SIG-M5 treated with dmso at 0.1 percent for 504 hours (cell line): ENCODE data around the gene PAAF1.
A peak's percentile ranks its signal among the peaks of the same experiment; 100 is the strongest.

Source experiments
- DNase-seq: peaks from one replicate; lab custom pipeline; 2025; ENCODE audit not compliant: unreplicated experiment; lab: John Stamatoyannopoulos, UW

The PAAF1 gene

GRCh38 chr11:73876424-73877310 is at the start of gene PAAF1, which contains the start of gene COA4:
Gene PAAF1, plus strand, starts transcription at chr11:73876999. Its CDS starts 23 bp downstream, at chr11:73877022.
Gene COA4, minus strand, starts transcription at chr11:73876846. Its CDS starts 3,468 bp downstream, at chr11:73873378.
- DNase-seq, result peak; percentile 97

GRCh38 chr11:73830261-73830660 is 46.5 kb upstream of the PAAF1 start:
- DNase-seq, result no peak

GRCh38 chr11:73833067-73833466 is 43.7 kb upstream of the PAAF1 start:
- no peak for DNase-seq

- DNase-seq, result no peak
Measured at GRCh38 chr11:73838443-73839122, 38.2 kb upstream of the PAAF1 start.

GRCh38 chr11:73839123-73839457 is 37.7 kb upstream of the PAAF1 start:
- DNase-seq, result no peak

GRCh38 chr11:73851046-73851764 is 25.6 kb upstream of the PAAF1 start:
- peak; percentile 67 for DNase-seq

- DNase-seq, result no peak
Measured at GRCh38 chr11:73852049-73852448, 24.8 kb upstream of the PAAF1 start.

- no peak for DNase-seq
Measured at GRCh38 chr11:73854680-73855079, 22.1 kb upstream of the PAAF1 start.

- DNase-seq, result no peak
Measured at GRCh38 chr11:73856031-73856567, 20.7 kb upstream of the PAAF1 start.

GRCh38 chr11:73859671-73860070 is 17.1 kb upstream of the PAAF1 start:
- no peak for DNase-seq

GRCh38 chr11:73860202-73860601 is 16.6 kb upstream of the PAAF1 start:
- DNase-seq, result no peak

- no peak for DNase-seq
Measured at GRCh38 chr11:73862986-73863385, 13.8 kb upstream of the PAAF1 start.

GRCh38 chr11:73866095-73866579 is 10.7 kb upstream of the PAAF1 start:
- no peak for DNase-seq

GRCh38 chr11:73866586-73866996 is 10.2 kb upstream of the PAAF1 start:
- DNase-seq, result no peak

GRCh38 chr11:73869332-73869949 is 7.4 kb upstream of the PAAF1 start:
- no peak for DNase-seq

GRCh38 chr11:73870261-73870660 is 6.5 kb upstream of the PAAF1 start:
- no peak for DNase-seq

- no peak for DNase-seq
Measured at GRCh38 chr11:73872749-73873357, 3.9 kb upstream of the PAAF1 start.

- DNase-seq, result no peak
Measured at GRCh38 chr11:73875380-73875779, 1.4 kb upstream of the PAAF1 start.

- DNase-seq, result no peak
Measured at GRCh38 chr11:73875840-73876239, 959 bp upstream of the PAAF1 start.

- DNase-seq, result no peak
Measured at GRCh38 chr11:73878771-73879170, 2.0 kb downstream of the PAAF1 start.
